Measurements from ENCODE around the gene ZSWIM5.

The ZSWIM5 gene

GRCh38 chr1:45032837-45033236 is 173.6 kb downstream of the ZSWIM5 start:
- TF ChIP-seq CTCF (IDR thresholded peaks at IDR 0.05; ENCODE audit: extremely low read depth, insufficient read depth, missing control alignments) = no peak
- in situ Hi-C loops (cut with MboI; ENCODE audit: low pct_unique_long_range_greater_than_20kb, low sequenced_read_pairs, unreplicated experiment) = no loop called here
- DNase-seq (ENCODE audit: low spot score) = no peak

- no peak for DNase-seq (ENCODE audit: low spot score)
- no peak for TF ChIP-seq CTCF (IDR thresholded peaks at IDR 0.05; ENCODE audit: extremely low read depth, insufficient read depth, missing control alignments)
- in situ Hi-C loops (cut with MboI; ENCODE audit: low pct_unique_long_range_greater_than_20kb, low sequenced_read_pairs, unreplicated experiment) = no loop called here
Observed at GRCh38 chr1:45026446-45026845, 180.0 kb downstream of the ZSWIM5 start.

- in situ Hi-C loops (cut with MboI; ENCODE audit: low pct_unique_long_range_greater_than_20kb, low sequenced_read_pairs, unreplicated experiment) = loop anchor here (25.0 kb wide), 1 partner anchor 464 kb away; the partner anchor contains the start of gene TESK2
- TF ChIP-seq CTCF (IDR thresholded peaks at IDR 0.05; ENCODE audit: extremely low read depth, insufficient read depth, missing control alignments) = no peak
- no peak for DNase-seq (ENCODE audit: low spot score)
Observed at GRCh38 chr1:45023663-45024062, 182.7 kb downstream of the ZSWIM5 start.

DNA sequence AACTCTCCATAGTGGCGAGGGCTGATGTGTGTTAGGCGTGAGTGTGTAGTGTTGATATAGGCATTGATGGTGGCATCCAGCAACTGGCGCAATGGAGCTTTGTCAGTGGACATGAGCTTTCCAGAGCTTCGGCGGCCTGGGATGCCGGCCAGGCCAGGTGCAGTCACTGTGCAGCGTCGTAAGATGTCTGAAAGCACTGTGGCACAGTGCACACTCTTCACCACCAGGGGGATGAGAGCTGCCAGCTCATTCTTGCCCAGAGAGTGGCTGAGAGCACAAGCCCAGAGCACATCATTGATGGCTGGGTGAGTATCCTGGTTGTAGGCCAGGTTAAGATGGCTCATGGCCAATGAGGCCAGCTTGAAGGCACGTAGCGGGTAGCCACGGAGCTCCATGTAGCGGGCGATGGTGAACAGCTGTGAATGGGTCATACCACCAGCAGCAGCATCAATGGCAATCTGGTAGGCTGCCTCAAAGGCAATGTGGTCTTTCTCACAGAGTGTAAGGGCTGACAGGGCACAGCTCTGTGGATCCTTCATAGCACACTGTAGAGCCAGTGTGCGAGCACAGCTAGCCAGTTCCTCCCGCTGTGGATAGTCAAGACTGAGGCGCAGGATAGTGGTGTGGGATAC is 187.7 kb downstream of the ZSWIM5 start:
- in situ Hi-C loops (cut with MboI; ENCODE audit: low pct_unique_long_range_greater_than_20kb, low sequenced_read_pairs, unreplicated experiment) = loop anchor here (5.0 to 25.0 kb wide), 2 partner anchors 284 to 469 kb away; partner anchors contain the start of gene TESK2
- DNase-seq (ENCODE audit: low spot score) = no peak

GRCh38 chr1:45016767-45017166 is 189.6 kb downstream of the ZSWIM5 start:
- in situ Hi-C loops (cut with MboI; ENCODE audit: low pct_unique_long_range_greater_than_20kb, low sequenced_read_pairs, unreplicated experiment) = loop anchor here (5.0 to 25.0 kb wide), 2 partner anchors 286 to 471 kb away; partner anchors contain the start of gene TESK2
- TF ChIP-seq CTCF (IDR thresholded peaks at IDR 0.05; ENCODE audit: extremely low read depth, insufficient read depth, missing control alignments) = no peak
- DNase-seq (ENCODE audit: low spot score) = no peak

More for the DNA sequence above, 187.7 kb downstream of the ZSWIM5 start:
- TF ChIP-seq CTCF (IDR thresholded peaks at IDR 0.05; ENCODE audit: extremely low read depth, insufficient read depth, missing control alignments) = peak; percentile 71

- no peak for TF ChIP-seq CTCF (IDR thresholded peaks at IDR 0.05; ENCODE audit: extremely low read depth, insufficient read depth, missing control alignments)
- in situ Hi-C loops (cut with MboI; ENCODE audit: low pct_unique_long_range_greater_than_20kb, low sequenced_read_pairs, unreplicated experiment) = loop anchor here (5.0 to 25.0 kb wide), 2 partner anchors 286 to 471 kb away; partner anchors contain the start of gene TESK2
- no peak for DNase-seq (ENCODE audit: low spot score)
Observed at GRCh38 chr1:45016090-45016697, 190.2 kb downstream of the ZSWIM5 start.
